ENCODE measurements around the gene MOV10L1.
"Not testable (repeated sequence)": the region's sequence is repeated elsewhere in the genome, so short reads cannot be mapped to it uniquely, and the experiment has no call there.

The MOV10L1 gene

GRCh38 chr22:50151571-50152537 lies 62.0 kb downstream of the MOV10L1 start:
- DNase-seq (ENCODE audit: extremely low read depth in 1 of 2, low read depth in 1 of 2), result no peak

- no peak for DNase-seq (ENCODE audit: extremely low read depth in 1 of 2, low read depth in 1 of 2)
Observed at GRCh38 chr22:50153056-50153755, 63.4 kb downstream of the MOV10L1 start.

GRCh38 chr22:50153756-50154140 lies 63.9 kb downstream of the MOV10L1 start:
- no peak for DNase-seq (ENCODE audit: extremely low read depth in 1 of 2, low read depth in 1 of 2)

GRCh38 chr22:50157709-50158375 lies 68.0 kb downstream of the MOV10L1 start:
- no peak for DNase-seq (ENCODE audit: extremely low read depth in 1 of 2, low read depth in 1 of 2)

- no peak for DNase-seq (ENCODE audit: extremely low read depth in 1 of 2, low read depth in 1 of 2)
Observed at GRCh38 chr22:50160947-50161346, 71.1 kb downstream of the MOV10L1 start.

- no peak for DNase-seq (ENCODE audit: extremely low read depth in 1 of 2, low read depth in 1 of 2)
Observed at GRCh38 chr22:50161508-50162390, 71.9 kb downstream of the MOV10L1 start.

GRCh38 chr22:50162391-50162956 lies 72.7 kb downstream of the MOV10L1 start:
- DNase-seq (ENCODE audit: extremely low read depth in 1 of 2, low read depth in 1 of 2), result no peak

GRCh38 chr22:50165436-50166123 lies 75.8 kb downstream of the MOV10L1 start:
- no peak for DNase-seq (ENCODE audit: extremely low read depth in 1 of 2, low read depth in 1 of 2)

GRCh38 chr22:50167689-50168489 lies 78.1 kb downstream of the MOV10L1 start:
- DNase-seq (ENCODE audit: extremely low read depth in 1 of 2, low read depth in 1 of 2), result no peak

- not testable (repeated sequence) for DNase-seq (ENCODE audit: extremely low read depth in 1 of 2, low read depth in 1 of 2)
Observed at GRCh38 chr22:50168490-50169180, 78.8 kb downstream of the MOV10L1 start.

- no peak for DNase-seq (ENCODE audit: extremely low read depth in 1 of 2, low read depth in 1 of 2)
Observed at GRCh38 chr22:50169181-50169759, 79.5 kb downstream of the MOV10L1 start.

GRCh38 chr22:50169774-50170341 lies 80.1 kb downstream of the MOV10L1 start:
- no peak for DNase-seq (ENCODE audit: extremely low read depth in 1 of 2, low read depth in 1 of 2)

GRCh38 chr22:50170453-50171318 lies 80.9 kb downstream of the MOV10L1 start, which contains the start of gene PANX2:
PANX2 (plus strand) TSS chr22:50170731; CDS start chr22:50170731, 0 bp downstream.
- DNase-seq (ENCODE audit: extremely low read depth in 1 of 2, low read depth in 1 of 2), result no peak

- no peak for DNase-seq (ENCODE audit: extremely low read depth in 1 of 2, low read depth in 1 of 2)
Observed at GRCh38 chr22:50171319-50171964, 81.6 kb downstream of the MOV10L1 start.

GRCh38 chr22:50171965-50172421 lies 82.2 kb downstream of the MOV10L1 start:
- no peak for DNase-seq (ENCODE audit: extremely low read depth in 1 of 2, low read depth in 1 of 2)

Data from activated CD8-positive, alpha-beta memory T cell treated with anti-CD3 and anti-CD28 coated beads for 1 hour (primary cell).